ENCODE measurements around the gene GRM2.
"Not testable (repeated sequence)": the region's sequence is repeated elsewhere in the genome, so short reads cannot be mapped to it uniquely, and the experiment has no call there.

The GRM2 gene

DNA sequence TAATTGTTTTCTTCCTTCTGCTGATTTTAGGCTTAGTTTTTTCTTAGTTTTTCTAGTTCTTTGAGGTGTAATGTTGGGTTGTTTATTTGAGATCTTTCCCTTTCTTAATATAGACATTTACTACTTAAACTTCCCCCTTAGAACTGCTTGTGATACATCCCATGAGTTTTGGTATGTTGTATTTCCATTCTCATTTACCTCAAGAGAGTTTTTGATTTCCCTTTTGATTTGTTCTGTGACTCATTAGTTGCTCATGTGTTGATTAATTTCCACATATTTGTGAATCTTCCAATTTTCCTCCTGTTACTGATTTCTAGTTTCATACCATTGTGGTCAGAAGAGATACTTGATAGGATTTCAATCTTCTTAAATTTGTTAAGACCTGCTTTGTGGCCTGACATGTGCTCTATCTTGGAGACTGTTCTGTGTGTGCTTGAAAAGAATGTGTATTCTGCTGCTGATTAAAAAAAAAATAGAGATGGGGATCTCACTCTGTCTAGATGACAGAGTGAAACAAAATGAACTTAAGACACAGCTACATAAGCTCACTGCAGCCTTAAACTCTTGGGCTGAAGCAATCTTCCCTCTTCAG is 22.3 kb downstream of the GRM2 start:
- DNase-seq: no peak

DNA sequence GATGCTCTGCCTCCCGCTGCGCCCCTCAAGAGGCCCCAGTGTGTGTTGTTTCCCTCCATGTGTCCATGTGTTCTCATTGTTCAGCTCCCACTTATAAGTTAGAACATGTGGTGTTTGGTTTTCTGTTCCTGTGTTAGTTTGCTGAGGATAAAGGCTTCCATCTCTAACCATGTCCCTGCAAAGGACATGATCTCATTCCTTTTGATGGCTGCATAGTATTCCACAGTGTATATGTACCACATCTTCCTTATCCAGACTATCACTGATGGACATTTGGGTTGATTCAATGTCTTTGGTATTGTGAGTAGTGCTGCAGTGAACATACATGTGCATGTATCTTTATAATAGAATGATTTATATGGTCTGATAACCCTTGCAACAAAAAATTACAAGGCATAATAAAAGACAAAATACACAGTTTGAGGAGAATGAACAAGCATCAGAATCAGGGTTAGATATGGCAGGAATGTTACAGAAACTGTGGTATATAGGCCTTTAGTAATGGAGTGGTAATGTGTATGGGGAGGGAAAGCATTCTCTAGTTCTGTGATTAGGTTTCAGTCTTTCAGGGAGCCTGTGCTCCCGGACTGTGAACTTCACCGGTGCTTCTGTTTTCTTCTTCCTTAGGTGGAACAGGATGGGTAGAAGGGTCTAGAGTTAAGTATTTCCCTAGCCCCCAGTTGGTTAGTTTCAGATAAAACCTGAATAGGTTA is 27.1 kb downstream of the GRM2 start:
- DNase-seq: no peak

DNA sequence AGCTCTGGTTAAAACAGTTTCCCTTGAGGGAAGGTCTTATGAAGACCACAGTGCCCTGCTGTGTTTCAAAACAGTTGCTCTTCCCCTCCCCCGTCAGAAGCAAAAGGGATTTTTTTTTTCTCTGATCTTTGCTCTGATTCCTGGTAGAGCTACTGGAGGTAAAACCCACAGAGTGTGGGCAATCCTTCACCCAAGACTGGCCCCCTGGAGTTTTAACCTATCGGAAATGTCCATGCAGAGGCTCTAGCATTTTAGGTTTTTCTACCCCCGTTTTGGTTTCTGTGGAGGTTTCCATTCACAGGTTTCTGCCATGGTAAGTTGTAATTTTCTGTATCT is 27.7 kb downstream of the GRM2 start:
- DNase-seq: no peak

DNA sequence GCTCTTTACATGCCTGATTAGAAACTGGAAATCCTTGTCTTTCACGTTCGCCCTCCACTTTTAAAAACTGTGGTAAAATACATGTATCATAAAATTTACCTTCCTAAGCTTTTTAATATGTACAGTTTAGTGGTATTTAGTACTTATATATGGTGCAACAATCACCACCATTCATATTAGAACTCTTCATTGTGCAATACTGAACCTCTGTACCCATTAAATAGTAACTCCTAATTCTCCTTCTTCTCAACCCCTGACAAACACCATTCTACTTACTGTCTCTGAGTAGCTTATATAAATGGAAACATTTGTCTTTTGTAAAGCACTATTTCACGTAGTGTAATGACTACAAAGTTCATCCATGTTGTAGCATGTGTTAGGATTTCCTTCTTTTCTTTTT is 28.2 kb downstream of the GRM2 start:
- no peak for DNase-seq

DNA sequence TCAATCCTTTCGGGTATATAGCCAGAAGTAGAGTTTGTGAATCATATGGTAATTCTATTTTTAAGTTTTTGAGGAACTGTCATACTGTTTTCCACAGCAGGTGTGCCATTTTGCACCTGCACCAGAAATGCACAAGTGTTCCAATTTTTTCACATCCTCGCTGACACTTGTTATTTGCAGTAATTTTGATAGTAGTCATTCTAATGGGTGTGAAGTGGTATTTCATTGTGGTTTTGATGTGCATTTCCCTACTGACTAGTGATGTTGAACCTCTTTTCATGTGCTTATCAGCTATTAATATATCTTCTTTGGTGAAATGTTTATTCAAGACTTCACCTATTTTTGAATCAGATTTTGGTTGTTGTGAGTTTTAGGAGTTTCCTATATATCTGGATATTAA is 29.1 kb downstream of the GRM2 start:
- no peak for DNase-seq

DNA sequence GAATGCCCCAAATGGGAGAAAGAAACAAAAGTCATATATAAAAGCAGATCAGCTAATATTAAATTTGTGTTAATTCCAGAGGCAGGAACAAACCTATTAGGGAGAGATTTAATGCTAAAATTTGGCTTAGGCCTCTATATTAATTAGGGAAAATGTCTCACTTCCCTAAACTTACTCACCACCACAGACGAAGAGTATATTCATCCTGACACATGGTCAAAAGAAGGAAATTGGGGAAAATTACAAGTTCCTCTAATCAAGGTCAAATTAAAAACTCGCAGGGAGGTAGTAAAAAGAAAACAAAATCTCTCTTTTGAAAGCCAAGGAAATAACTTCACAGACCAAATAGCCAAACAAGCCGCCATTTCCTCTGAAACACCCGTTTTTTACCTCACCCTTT is 32.2 kb downstream of the GRM2 start:
- no peak for DNase-seq

DNA sequence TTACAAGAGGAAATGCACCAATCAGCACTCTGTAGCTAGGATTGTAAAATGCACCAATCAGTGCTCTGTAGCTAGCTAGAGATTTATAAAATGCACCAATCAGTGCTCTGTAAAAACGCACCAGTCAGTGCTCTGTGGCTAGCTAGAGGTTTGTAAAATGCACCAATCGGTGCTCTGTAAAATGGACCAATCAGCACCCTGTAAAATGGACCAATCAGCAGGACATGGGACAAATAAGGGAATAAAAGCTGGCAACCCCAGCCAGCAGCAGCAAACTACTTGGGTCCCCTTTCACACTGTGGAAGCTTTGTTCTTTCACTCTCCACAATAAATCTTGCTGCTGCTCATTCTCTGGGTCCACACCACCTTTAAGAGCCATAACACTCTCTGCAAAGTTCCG is 35.5 kb downstream of the GRM2 start:
- DNase-seq: not testable (repeated sequence)

DNA sequence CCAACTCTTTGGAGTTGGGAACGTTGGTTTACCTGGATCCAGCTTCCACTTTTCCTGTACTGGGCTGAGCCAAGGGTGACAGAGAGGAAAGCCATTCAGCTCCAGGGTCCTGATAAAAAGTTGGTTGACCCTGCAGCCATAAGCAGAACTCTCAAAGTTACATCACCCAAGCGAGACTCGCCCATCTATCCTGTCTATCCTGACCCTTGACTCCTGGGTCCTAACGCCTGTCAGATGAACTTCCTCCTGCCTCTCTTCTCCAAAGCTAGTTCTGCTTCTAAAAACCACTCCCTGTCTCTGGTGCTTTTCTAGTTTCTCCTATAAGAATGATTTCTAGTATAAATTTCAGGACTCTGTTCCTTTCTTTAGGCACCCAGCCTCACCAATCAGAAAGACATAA is 36.1 kb downstream of the GRM2 start:
- not testable (repeated sequence) for DNase-seq

DNA sequence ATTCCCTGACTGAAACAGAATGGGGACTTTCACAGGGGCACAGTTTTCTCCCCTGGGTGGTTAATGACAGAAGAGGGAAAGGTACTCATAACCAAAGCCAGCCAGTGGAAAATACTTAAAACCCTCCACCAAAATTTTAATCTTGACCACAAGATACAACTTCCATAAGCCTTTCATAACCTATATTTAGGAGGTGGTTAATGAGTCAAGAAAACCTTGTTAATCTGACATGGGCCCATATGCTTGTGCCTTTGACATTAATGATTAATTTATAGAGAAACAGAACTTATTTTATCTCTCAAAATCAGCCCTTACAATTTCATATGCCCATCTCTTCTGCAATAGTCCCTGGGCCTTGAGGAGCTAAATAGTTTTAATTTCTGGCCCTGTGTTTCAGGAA is 41.0 kb downstream of the GRM2 start:
- no peak for DNase-seq

DNA sequence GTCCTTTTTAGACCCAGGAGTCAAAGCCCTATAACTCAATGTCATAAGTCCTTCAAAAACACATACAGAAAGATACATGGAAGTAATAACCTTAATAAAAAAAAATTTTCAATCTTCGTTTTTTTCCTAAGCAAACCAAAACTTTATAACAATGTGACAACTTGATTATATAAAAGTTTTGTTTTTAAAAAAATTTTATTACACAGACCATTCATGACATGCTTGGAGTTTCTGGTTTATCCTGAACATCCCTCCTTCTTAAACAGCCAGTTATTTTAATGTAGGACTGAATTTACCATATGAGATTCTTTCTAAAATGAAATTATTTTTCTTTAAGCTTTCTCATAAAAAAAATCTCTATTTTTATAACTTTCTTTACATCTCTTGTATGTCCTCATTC is 41.5 kb downstream of the GRM2 start:
- no peak for DNase-seq

DNA sequence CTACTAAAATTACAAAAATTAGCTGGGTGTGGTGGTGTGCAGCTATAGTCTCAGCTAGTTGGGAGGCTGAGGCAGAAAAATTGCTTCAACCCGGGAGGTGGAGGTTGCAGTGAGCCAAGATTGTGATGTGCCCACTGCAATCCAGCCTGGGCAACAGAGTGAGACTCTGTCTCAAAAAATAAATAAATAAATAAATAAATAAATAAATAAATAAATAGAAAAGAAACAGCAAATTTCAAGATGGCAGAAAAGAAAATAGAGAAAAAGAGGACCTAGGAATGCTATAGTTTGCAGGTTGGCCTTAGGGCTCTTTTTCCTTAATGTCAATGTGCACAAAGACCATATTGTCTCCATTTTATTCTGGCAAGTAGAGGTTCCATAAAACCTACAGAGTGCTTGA is 44.0 kb downstream of the GRM2 start:
- no peak for DNase-seq

DNA sequence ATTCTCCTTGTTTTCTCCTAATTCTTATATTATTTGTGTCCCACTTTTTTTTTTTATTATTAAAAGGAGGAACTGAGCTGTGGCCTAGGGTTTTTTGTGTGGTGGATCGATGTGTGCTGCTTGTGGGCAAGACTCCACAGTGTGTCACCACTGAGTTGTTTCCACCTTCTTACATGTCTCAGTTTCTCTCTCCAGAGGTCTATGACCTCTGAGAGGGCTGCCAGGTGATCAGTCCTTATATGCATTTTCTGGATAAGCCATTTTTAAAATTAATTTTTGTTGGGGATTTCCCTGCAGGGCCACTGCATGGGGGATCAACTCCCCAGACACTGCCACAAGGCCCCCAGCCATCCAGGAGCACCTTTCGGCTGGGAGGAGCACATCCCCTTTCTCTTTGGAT is 44.4 kb downstream of the GRM2 start:
- no peak for DNase-seq

DNA sequence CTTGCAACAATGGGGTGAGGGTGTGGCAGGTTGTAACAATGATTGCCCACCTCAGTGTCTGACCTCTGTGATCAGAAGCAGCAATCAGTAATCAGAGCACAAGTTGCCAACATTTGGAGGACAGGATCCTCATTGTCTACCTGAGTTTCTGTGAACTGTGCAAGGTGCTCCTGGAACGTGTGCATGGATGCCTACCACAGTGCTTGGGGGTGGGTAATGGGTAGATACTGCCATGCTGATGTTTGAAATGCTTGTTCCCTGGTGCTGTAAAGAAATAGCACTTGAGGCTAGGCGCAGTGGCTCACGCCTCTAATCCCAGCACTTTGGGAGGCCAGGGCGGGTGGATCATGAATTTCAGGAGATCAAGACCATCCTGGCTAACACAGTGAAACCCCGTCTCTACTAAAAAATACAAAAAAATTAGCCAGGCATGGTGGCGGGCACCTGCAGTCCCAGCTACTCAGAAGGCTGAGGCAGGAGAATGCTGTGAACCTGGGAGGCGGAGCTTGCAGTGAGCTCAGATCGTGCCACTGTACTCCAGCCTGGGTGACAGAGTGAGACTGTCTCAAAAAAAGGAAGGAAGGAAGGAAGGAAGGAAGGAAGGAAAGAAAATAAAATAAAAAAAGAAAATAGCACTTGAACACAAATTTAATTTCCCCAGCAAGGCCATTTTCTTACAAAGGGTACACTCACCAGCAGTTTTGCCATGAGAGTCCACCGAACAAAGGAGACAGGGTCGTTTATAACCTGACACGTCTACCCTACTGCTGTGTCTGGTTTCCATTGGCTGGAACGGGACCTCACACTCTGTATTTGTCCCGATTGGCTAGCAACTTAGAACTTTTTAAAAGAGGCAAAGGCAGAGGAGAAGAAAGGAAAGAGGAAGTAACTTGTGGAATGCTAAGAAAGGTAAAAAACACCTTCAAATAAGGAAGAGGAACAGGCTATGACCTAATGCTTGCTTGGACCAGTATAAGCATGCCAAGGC is 47.2 kb downstream of the GRM2 start:
- DNase-seq: not testable (repeated sequence)

DNA sequence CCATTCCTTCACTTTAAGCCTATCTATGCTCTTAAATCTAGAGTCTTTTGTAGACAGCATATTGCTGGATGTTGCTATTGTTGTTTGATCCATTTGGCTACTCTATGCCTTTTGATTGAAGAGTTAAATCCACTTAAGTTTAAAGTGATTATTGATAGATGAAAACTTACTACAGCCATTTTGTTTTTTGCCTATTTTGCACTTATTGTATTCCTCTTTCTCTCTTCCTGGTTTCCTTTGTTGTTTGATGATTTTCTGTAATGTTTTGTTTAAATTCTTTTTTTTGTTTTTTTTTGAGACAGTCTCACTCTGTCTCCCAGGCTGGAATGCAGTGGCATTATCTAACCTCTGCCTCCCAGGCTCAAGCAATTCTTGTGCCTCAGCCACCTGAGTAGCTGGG is 52.3 kb downstream of the GRM2 start:
- DNase-seq: no peak

Measured in NCI-H345 (cell line).